Subcutaneous abdominal adipose tissue (tissue), 5 donors: Measurements from ENCODE around the gene ACSM2A.
"Not testable (repeated sequence)": the region's sequence is repeated elsewhere in the genome, so short reads cannot be mapped to it uniquely, and the experiment has no call there.

ENCODE experiments used
- H3K27ac ChIP-seq: one replicate; pipeline ENCODE4 v1.7.0; 2013; ENCODE audit warnings: low read depth, mild to moderate bottlenecking, inconsistent platforms, low read length, moderate library complexity
- H3K27me3 ChIP-seq, 5 donors: one replicate each; pipeline ENCODE4 v1.7.0; 2013; ENCODE audit warnings: low read length in 5 of 5, inconsistent platforms in 1 of 5; ENCODE audit not compliant: control insufficient read depth in 5 of 5, insufficient read depth in 4 of 5
- H3K36me3 ChIP-seq, 5 donors: one replicate each; pipeline ENCODE4 v1.7.0; 2013; ENCODE audit warnings: low read length in 5 of 5; ENCODE audit not compliant: control insufficient read depth in 5 of 5, insufficient read depth in 5 of 5
- H3K4me1 ChIP-seq, 5 donors: one replicate each; pipeline ENCODE4 v1.7.0; 2013; ENCODE audit warnings: low read length in 5 of 5, mild to moderate bottlenecking in 3 of 5, moderate library complexity in 1 of 5; ENCODE audit not compliant: control insufficient read depth in 5 of 5, insufficient read depth in 5 of 5
- H3K4me3 ChIP-seq, 5 donors: one replicate each; pipeline ENCODE4 v1.7.0; 2013; ENCODE audit warnings: low read length in 5 of 5, low read depth in 1 of 5
- H3K9ac ChIP-seq, 5 donors: one replicate each; pipeline ENCODE4 v1.7.0; 2013; ENCODE audit warnings: low read length in 5 of 5, mild to moderate bottlenecking in 4 of 5, moderate library complexity in 3 of 5
- H3K9me3 ChIP-seq, 5 donors: one replicate each; pipeline ENCODE4 v1.7.0; 2013; ENCODE audit warnings: low read length in 5 of 5; ENCODE audit not compliant: control insufficient read depth in 5 of 5
- donor health status: healthy.
- donor health status: healthy.
- donor health status: healthy.
- donor health status: healthy.
- donor health status: healthy.

Gene ACSM2A

GRCh38 chr16:20485408-20485807 is 34.1 kb downstream of the ACSM2A start:
- Histone ChIP-seq H3K9me3 (no peaks in the 10 kb centered on the region), H3K27me3 (no peaks in the 10 kb centered on the region), H3K4me3 (no peak overlapping the region), H3K9ac (no peak overlapping the region), H3K36me3 (no peaks in the 10 kb centered on the region), H3K27ac (no peak overlapping the region), H3K4me1 (no peaks in the 10 kb centered on the region)

GRCh38 chr16:20490994-20491393 is 39.7 kb downstream of the ACSM2A start:
- H3K4me1 ChIP-seq, H3K9ac ChIP-seq, H3K4me3 ChIP-seq, H3K27me3 ChIP-seq, H3K9me3 ChIP-seq, H3K27ac ChIP-seq, H3K36me3 ChIP-seq: not testable (repeated sequence)

- H3K9me3 ChIP-seq, H3K4me1 ChIP-seq, H3K27me3 ChIP-seq, H3K36me3 ChIP-seq, H3K27ac ChIP-seq, H3K4me3 ChIP-seq, H3K9ac ChIP-seq: not testable (repeated sequence)
Observed at GRCh38 chr16:20491448-20491847, 40.1 kb downstream of the ACSM2A start.

- H3K36me3 ChIP-seq = no peaks in the 10 kb centered on the region
- peaks cover 3 to 16% (median 11%) of the 10 kb centered on the region in 5 donors for H3K9me3 ChIP-seq
- no peak overlapping the region for H3K4me3 ChIP-seq
- no peaks in the 10 kb centered on the region for H3K27me3 ChIP-seq
- no peak overlapping the region for H3K9ac ChIP-seq
- H3K4me1 ChIP-seq = no peaks in the 10 kb centered on the region
- H3K27ac ChIP-seq = no peak overlapping the region
Observed at GRCh38 chr16:20504418-20504817, 53.1 kb downstream of the ACSM2A start.

GRCh38 chr16:20507280-20507679 is 56.0 kb downstream of the ACSM2A start:
- Histone ChIP-seq H3K4me1 (no peaks in the 10 kb centered on the region), H3K27me3 (no peaks in the 10 kb centered on the region), H3K27ac (no peak overlapping the region), H3K36me3 (no peaks in the 10 kb centered on the region), H3K9me3 (peaks cover 3 to 16% (median 11%) of the 10 kb centered on the region in 5 donors), H3K9ac (no peak overlapping the region), H3K4me3 (no peak overlapping the region)

GRCh38 chr16:20510323-20510722 is 59.0 kb downstream of the ACSM2A start:
- H3K27ac ChIP-seq = no peak overlapping the region
- no peaks in the 10 kb centered on the region for H3K4me1 ChIP-seq
- peaks cover 3 to 16% (median 11%) of the 10 kb centered on the region in 5 donors for H3K9me3 ChIP-seq
- no peaks in the 10 kb centered on the region for H3K36me3 ChIP-seq
- no peak overlapping the region for H3K9ac ChIP-seq
- H3K27me3 ChIP-seq = no peaks in the 10 kb centered on the region
- H3K4me3 ChIP-seq = no peak overlapping the region

GRCh38 chr16:20515688-20516090 is 64.4 kb downstream of the ACSM2A start:
- Histone ChIP-seq H3K36me3 (no peaks in the 10 kb centered on the region), H3K9me3 (no peaks in the 10 kb centered on the region), H3K4me1 (peaks cover 0 to 3% (median 0%) of the 10 kb centered on the region in 5 donors), H3K9ac (no peak overlapping the region), H3K27ac (no peak overlapping the region), H3K4me3 (no peak overlapping the region), H3K27me3 (no peaks in the 10 kb centered on the region)

GRCh38 chr16:20517149-20517548 is 65.8 kb downstream of the ACSM2A start:
- Histone ChIP-seq H3K9ac (no peak overlapping the region), H3K9me3 (no peaks in the 10 kb centered on the region), H3K4me1 (peaks cover 0 to 3% (median 0%) of the 10 kb centered on the region in 5 donors), H3K36me3 (no peaks in the 10 kb centered on the region), H3K4me3 (no peak overlapping the region), H3K27ac (no peak overlapping the region), H3K27me3 (no peaks in the 10 kb centered on the region)

- H3K4me1 ChIP-seq = peaks cover 0 to 3% (median 0%) of the 10 kb centered on the region in 5 donors
Observed at GRCh38 chr16:20519231-20519630, 67.9 kb downstream of the ACSM2A start.

GRCh38 chr16:20520103-20520502 is 68.8 kb downstream of the ACSM2A start:
- no peak overlapping the region for H3K9ac ChIP-seq
- no peaks in the 10 kb centered on the region for H3K36me3 ChIP-seq
- peaks cover 0 to 3% (median 0%) of the 10 kb centered on the region in 5 donors for H3K4me1 ChIP-seq
- no peak overlapping the region for H3K4me3 ChIP-seq
- no peaks in the 10 kb centered on the region for H3K9me3 ChIP-seq
- no peaks in the 10 kb centered on the region for H3K27me3 ChIP-seq
- H3K27ac ChIP-seq = no peak overlapping the region

More at GRCh38 chr16:20519231-20519630, 67.9 kb downstream of the ACSM2A start:
- Histone ChIP-seq H3K27ac (no peak overlapping the region), H3K9me3 (no peaks in the 10 kb centered on the region), H3K27me3 (no peaks in the 10 kb centered on the region), H3K9ac (no peak overlapping the region), H3K36me3 (no peaks in the 10 kb centered on the region), H3K4me3 (no peak overlapping the region)

- not testable (repeated sequence) for H3K9me3 ChIP-seq, H3K36me3 ChIP-seq, H3K27ac ChIP-seq, H3K27me3 ChIP-seq, H3K9ac ChIP-seq, H3K4me3 ChIP-seq, H3K4me1 ChIP-seq
Observed at GRCh38 chr16:20531795-20532194, 80.5 kb downstream of the ACSM2A start.
